Nephron (organoid): ENCODE results near the gene CPD.
"Not testable (repeated sequence)": the region's sequence is repeated elsewhere in the genome, so short reads cannot be mapped to it uniquely, and the experiment has no call there.

ENCODE experiments used
- H3K27ac Mint-ChIP-seq, 3 experiments: 2 replicates each; pipeline ENCODE4 v1.8.0; 2020; ENCODE audit warnings: mixed read lengths in 3 of 3, mild to moderate bottlenecking in 2 of 3, moderate library complexity in 1 of 3
- H3K27me3 Mint-ChIP-seq: 2 replicates; pipeline ENCODE4 v1.8.0; 2021; ENCODE audit warnings: low read depth, mild to moderate bottlenecking, moderate library complexity, mixed read lengths
- H3K36me3 Mint-ChIP-seq: 2 replicates; pipeline ENCODE4 v1.8.0; 2020; ENCODE audit warnings: low read depth, mixed read lengths
- H3K4me1 Mint-ChIP-seq: 2 replicates; pipeline ENCODE4 v1.8.0; 2020; ENCODE audit warnings: mixed read lengths
- H3K4me3 Mint-ChIP-seq, 3 experiments: 2 replicates each; pipeline ENCODE4 v1.8.0; 2020; ENCODE audit warnings: mild to moderate bottlenecking in 3 of 3, mixed read lengths in 3 of 3, moderate library complexity in 2 of 3
- H3K9me3 Mint-ChIP-seq: 2 replicates; pipeline ENCODE4 v1.8.0; 2020; ENCODE audit warnings: mixed read lengths
- CTCF ChIP-seq, 3 experiments: fragments of 200-600 bp; sonication (generic); IDR thresholded peaks; one replicate each; pipeline ENCODE4 v1.5.0; 2021; ENCODE audit warnings: antibody characterized with exemption in 3 of 3; ENCODE audit not compliant: unreplicated experiment in 3 of 3

CPD gene

DNA sequence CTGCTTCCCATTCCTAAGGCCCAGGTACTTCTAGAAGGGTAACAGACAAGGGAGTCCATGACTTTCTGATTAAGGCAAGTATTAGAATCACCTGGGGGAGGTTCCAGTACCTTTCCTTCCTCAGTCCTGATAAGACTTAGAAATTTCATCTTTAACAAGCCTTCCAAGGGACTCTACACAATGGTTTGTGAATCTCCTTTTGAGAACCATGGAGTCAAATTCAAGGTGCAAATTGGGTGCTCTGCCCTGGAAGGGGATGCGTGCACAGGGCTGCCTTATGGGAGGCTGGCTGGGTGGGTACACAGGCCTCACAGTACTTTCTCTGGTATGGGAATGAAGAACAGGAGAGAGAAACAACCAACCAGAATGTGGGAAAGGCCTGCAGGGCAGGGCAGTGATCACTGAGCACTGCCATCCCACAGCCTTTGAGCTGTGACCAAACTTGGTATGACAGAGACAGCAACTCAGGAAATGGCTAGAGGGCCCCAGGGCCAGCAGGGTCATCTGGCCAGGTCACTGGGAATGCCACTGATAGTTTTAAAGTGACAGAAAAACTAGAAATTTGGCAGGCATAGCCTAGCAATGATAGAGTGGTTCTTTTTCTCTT, 41.2 kb upstream of the CPD start:
- peaks cover 26% of the 10 kb centered on the region for H3K4me1 Mint-ChIP-seq
- H3K36me3 Mint-ChIP-seq, result no peaks in the 10 kb centered on the region
- H3K27me3 Mint-ChIP-seq, result no peaks in the 10 kb centered on the region
- no peak overlapping the region for H3K4me3 Mint-ChIP-seq
- no peak for TF ChIP-seq CTCF (IDR thresholded peaks at IDR 0.05; ENCODE audit: unreplicated experiment in 3 of 3)
- no peaks in the 10 kb centered on the region for H3K9me3 Mint-ChIP-seq
- peak overlapping the region in 1 of 3 experiments; percentile 84 for H3K27ac Mint-ChIP-seq

- no peak overlapping the region for H3K4me3 Mint-ChIP-seq
- peaks cover 24% of the 10 kb centered on the region for H3K4me1 Mint-ChIP-seq
- H3K9me3 Mint-ChIP-seq, result no peaks in the 10 kb centered on the region
- no peaks in the 10 kb centered on the region for H3K36me3 Mint-ChIP-seq
- no peak overlapping the region for H3K27ac Mint-ChIP-seq
- TF ChIP-seq CTCF (IDR thresholded peaks at IDR 0.05; ENCODE audit: unreplicated experiment in 3 of 3), result no peak
- no peaks in the 10 kb centered on the region for H3K27me3 Mint-ChIP-seq
These were observed 39.6 kb upstream of the CPD start for GRCh38 chr17:30339086-30339485.

GRCh38 chr17:30340801-30341356, 37.8 kb upstream of the CPD start:
- H3K4me3 Mint-ChIP-seq, result no peak overlapping the region
- TF ChIP-seq CTCF (IDR thresholded peaks at IDR 0.05; ENCODE audit: unreplicated experiment in 3 of 3), result no peak
- H3K27me3 Mint-ChIP-seq, result no peaks in the 10 kb centered on the region
- no peaks in the 10 kb centered on the region for H3K36me3 Mint-ChIP-seq
- H3K27ac Mint-ChIP-seq, result peak overlapping the region; percentile 89 to 93 (median 90)
- H3K4me1 Mint-ChIP-seq, result peaks cover 33% of the 10 kb centered on the region
- no peaks in the 10 kb centered on the region for H3K9me3 Mint-ChIP-seq

DNA sequence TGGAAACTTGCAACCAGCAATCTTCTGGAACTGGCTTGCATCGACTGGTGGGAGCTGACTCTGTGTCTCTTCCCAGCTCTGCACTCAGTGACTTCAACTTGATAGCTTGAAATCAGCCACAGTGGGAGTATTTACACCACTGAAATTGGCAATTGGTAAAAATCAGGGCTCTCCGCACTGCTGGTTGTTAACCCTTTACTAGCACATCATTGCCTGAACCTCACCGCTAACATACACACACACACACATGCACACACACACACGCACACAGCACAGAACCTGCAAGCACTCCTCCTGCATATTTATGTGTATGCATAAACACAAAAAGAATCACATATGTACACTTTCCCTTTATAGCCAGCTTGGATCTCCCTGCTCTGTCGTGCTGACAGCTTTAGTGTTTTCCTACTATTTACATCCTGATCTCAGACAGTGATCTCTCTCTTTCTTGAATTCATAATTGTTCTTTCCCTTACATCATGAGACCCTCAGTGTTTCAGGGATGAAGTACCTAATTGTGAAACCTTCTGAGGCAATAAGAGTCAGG, 37.0 kb upstream of the CPD start:
- Mint-ChIP-seq H3K27me3 (no peaks in the 10 kb centered on the region), H3K36me3 (no peaks in the 10 kb centered on the region), H3K27ac (peak overlapping the region; percentile 17 to 29 (median 17)), H3K4me1 (peaks cover 33% of the 10 kb centered on the region), H3K4me3 (no peak overlapping the region), H3K9me3 (no peaks in the 10 kb centered on the region)
- no peak for TF ChIP-seq CTCF (IDR thresholded peaks at IDR 0.05; ENCODE audit: unreplicated experiment in 3 of 3)

GRCh38 chr17:30343244-30343643, 35.5 kb upstream of the CPD start:
- H3K27ac Mint-ChIP-seq, result peak overlapping the region; percentile 73 to 90 (median 89)
- not testable (repeated sequence) for H3K4me3 Mint-ChIP-seq, H3K36me3 Mint-ChIP-seq, H3K9me3 Mint-ChIP-seq, H3K27me3 Mint-ChIP-seq
- peaks cover 33% of the 10 kb centered on the region for H3K4me1 Mint-ChIP-seq

GRCh38 chr17:30343796-30344195, 34.9 kb upstream of the CPD start:
- Mint-ChIP-seq H3K4me1 (peaks cover 33% of the 10 kb centered on the region), H3K27ac (peak overlapping the region; percentile 73 to 90 (median 89)), H3K9me3 (no peaks in the 10 kb centered on the region), H3K27me3 (peaks cover 3% of the 10 kb centered on the region), H3K4me3 (no peak overlapping the region), H3K36me3 (no peaks in the 10 kb centered on the region)
- no peak for TF ChIP-seq CTCF (IDR thresholded peaks at IDR 0.05; ENCODE audit: unreplicated experiment in 3 of 3)
